ENCODE data around the gene BCL11B.

- TF ChIP-seq, protein P1, sequence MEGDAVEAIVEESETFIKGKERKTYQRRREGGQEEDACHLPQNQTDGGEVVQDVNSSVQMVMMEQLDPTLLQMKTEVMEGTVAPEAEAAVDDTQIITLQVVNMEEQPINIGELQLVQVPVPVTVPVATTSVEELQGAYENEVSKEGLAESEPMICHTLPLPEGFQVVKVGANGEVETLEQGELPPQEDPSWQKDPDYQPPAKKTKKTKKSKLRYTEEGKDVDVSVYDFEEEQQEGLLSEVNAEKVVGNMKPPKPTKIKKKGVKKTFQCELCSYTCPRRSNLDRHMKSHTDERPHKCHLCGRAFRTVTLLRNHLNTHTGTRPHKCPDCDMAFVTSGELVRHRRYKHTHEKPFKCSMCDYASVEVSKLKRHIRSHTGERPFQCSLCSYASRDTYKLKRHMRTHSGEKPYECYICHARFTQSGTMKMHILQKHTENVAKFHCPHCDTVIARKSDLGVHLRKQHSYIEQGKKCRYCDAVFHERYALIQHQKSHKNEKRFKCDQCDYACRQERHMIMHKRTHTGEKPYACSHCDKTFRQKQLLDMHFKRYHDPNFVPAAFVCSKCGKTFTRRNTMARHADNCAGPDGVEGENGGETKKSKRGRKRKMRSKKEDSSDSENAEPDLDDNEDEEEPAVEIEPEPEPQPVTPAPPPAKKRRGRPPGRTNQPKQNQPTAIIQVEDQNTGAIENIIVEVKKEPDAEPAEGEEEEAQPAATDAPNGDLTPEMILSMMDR (IDR thresholded peaks at IDR 0.05): no peak
- no peak for TF ChIP-seq EZH2phosphoT487 (IDR thresholded peaks at IDR 0.05)
These were observed 69.5 kb downstream of the BCL11B start for GRCh38 chr14:99202516-99202915.

All from neural progenitor cell (in vitro differentiated cells).